GM19238 (cell line): ENCODE results near the gene INTS15.

Experiments used
- DNase-seq: peaks from one replicate; pipeline ENCODE4 v3.0.0; 2011; ENCODE audit warnings: low spot score; ENCODE audit not compliant: insufficient read length

INTS15 gene

GRCh38 chr7:6655636-6656385 lies 66.0 kb downstream of the INTS15 start:
- DNase-seq: no peak

- no peak for DNase-seq
Observed at GRCh38 chr7:6656413-6656812, 66.6 kb downstream of the INTS15 start.
